GM19035 (cell line): ENCODE measurements around the gene EYA2.
"Not testable (repeated sequence)": the region's sequence is repeated elsewhere in the genome, so short reads cannot be mapped to it uniquely, and the experiment has no call there.

Experiments used
- ATAC-seq: cut with Tn5 transposase; IDR thresholded peaks from one replicate; pipeline ENCODE4 v1.9.1; 2021; ENCODE audit not compliant: unreplicated experiment

The EYA2 gene

DNA sequence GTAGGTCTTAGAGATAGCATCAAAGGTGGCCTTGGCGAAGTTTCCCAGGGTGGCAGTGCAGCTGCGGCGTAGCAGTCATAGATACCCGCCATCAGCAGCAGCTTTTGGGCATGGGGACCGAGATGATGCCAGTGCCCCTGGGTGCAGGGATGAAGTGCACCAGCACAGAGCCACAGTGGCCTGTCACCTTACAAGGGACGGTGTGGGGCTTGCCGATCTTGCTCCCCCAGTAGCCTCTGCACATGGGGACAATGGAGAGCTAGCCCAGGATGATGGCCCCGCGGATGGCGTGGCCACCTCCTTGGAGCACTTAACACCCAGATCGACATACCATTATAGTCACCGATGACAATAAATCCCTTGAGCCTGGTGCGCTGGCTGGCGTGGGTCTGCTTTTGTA lies 266.3 kb downstream of the EYA2 start:
- ATAC-seq: no peak

DNA sequence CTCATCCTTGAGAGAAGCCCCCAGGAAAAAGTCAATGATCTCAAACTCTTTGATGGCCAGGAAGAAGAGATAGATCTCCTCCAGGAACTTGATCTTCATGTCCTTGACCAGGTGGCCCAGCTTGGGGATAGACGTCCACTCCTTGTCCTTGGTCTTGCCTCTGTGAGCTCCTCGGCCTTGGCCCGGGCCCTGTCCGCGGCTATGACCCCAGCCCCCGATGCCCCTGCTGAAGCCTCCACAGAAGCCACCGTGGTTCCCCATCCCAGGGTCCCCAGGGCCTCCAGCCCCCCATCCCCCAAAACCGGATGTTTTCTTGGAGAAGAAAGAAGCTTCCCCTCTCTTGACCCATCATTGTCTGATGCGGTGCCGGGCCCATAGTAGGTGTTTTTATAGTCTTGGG lies 266.8 kb downstream of the EYA2 start:
- ATAC-seq: no peak

GRCh38 chr20:47164140-47164539 lies 269.5 kb downstream of the EYA2 start:
- no peak for ATAC-seq

- no peak for ATAC-seq
Observed at GRCh38 chr20:47165376-47165865, 270.8 kb downstream of the EYA2 start.

DNA sequence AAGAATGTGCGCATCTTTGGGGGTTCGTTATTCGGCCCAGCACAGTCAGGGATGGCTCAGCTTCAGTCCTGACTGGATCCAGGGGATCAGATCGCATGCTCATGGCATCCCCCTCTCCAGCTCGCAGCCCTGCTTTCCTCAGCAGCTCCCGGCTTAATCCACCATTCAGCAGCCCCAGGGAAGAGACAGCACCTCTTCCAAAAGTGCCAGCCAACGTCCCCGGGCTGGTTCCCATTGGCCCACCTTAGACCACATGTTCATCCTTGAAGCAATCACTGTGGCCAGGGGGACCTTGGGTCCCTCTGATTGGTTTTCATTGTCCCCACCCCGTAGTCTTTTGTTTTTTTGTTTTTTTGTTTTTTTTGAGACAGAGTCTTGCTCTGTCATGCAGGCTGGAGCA lies 273.2 kb downstream of the EYA2 start:
- no peak for ATAC-seq

- no peak for ATAC-seq
Observed at GRCh38 chr20:47172579-47172978, 277.9 kb downstream of the EYA2 start.

GRCh38 chr20:47173596-47174216 lies 279.1 kb downstream of the EYA2 start:
- no peak for ATAC-seq

DNA sequence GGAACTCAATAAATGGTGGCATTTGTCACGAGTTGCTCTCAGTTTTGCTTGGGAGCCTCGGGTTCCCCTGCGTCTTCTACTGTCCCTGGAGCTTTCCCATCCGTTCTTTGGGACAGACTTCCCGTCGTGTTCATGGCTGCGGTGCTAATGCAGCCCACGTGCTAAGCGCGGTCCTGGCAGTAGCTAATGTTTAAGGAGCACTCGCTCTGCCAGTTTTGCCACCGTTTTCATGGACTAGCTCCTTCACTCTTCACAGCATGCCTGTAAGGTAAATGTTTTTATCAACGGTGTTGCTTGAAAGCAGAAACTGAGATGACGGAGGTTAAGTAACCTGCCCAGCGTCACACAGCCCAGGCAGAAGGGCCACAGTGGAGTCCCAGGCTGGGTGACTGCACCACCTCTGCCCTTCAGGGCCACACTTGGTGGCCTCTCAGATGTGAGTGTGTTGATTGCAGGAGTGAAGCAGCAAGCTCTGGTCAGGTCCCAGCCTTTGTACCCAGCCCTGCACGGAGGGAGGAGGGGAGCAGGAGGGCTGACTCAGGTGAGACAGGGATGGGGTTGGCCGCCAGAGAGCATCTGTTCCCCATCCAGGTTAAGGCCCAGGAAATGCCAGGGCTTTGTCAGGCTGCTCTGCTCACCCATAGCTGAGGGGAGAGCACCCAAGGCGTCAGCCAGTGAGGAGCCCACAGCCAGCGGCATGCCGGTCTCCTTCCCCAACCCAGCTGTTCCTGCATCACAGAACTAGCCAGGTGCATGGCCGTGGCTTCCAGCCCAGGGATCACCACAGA lies 280.0 kb downstream of the EYA2 start:
- ATAC-seq: no peak

DNA sequence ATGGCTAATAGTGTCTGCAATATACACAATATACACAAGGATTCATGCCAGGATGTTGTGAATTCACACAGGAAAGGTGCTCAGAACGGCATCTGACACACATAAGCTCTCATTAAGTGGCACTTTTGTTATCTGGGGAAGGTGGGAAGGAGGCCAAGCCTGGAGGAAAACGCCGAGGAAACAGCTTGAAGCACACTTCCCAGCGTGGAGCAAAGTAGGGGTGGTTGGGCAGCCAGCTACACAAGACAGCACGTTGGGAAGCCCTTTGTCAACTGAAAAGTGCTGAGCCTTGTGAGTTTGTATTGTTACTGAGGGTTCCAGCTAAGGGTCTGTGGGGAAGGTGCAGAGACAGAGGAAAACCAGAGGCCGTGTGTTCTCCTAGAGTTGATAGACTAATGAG lies 280.9 kb downstream of the EYA2 start:
- ATAC-seq: no peak

GRCh38 chr20:47176217-47176616 lies 281.6 kb downstream of the EYA2 start:
- not testable (repeated sequence) for ATAC-seq

DNA sequence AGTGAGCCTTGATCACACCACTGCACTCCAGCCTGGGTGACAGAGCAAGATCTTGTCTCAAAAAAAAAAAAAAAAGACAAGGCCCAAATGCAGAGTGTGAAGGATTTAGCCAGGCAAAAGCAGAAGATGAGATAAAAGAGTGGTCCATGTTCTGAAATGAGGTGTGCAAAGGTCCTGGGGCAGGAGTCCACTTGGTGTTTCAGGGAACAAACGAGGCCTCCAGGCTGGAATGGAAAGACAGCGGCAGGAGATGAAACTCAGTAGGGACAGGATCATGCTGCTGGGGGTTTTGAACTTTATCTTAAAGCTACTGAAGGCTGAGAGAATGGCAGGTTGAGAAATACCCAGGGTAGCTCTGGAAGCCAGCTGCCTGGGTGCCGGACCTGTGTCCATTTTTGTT lies 283.6 kb downstream of the EYA2 start:
- ATAC-seq: no peak

GRCh38 chr20:47178851-47179250 lies 284.2 kb downstream of the EYA2 start:
- ATAC-seq: no peak

- ATAC-seq: no peak
Observed at GRCh38 chr20:47179267-47179666, 284.6 kb downstream of the EYA2 start.

- ATAC-seq: no peak
Observed at GRCh38 chr20:47181056-47181862, 286.6 kb downstream of the EYA2 start.

- no peak for ATAC-seq
Observed at GRCh38 chr20:47183367-47183766, 288.7 kb downstream of the EYA2 start.

- no peak for ATAC-seq
Observed at GRCh38 chr20:47187450-47188195, 293.0 kb downstream of the EYA2 start.

- ATAC-seq: no peak
Observed at GRCh38 chr20:47188540-47188939, 293.9 kb downstream of the EYA2 start.

DNA sequence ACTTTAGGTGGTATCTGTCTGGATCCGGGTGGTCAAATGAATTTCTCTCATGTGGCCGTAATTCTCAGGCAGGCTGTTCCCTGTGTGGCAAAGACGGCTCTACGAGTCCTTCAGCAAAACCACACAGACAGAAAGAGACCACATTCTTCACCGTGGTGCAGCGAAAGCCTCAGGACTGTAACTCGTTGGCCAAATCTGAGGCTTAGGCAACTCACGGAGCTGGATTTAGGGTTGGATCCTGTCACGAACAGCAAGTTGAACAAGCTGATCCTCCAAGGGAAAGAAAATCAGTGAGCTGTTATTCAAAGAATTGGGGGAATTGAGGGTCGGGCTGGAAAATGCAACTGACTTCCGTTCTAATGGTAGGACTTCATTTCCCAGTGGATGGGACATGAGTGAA lies 294.4 kb downstream of the EYA2 start:
- no peak for ATAC-seq

- ATAC-seq: no peak
Observed at GRCh38 chr20:47191074-47191673, 296.5 kb downstream of the EYA2 start.

DNA sequence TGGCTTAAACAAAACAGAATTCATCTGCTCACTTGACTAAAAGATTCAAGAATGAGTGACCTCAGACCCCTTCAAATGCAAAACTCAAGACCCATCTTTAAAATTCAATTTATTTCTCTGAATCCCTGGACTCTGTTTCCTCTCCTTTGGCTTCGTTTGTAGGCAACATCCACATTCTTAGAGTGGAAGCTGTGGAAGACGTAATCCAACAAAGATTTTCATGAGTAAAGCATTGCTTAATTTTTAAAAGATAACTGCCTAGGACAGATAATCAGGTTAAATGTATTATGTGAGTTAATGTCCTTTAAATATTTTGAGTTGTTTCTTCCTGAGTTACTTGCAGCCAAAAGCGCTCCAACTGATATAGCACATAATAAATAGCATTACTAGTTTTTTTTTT lies 297.3 kb downstream of the EYA2 start:
- no peak for ATAC-seq

DNA sequence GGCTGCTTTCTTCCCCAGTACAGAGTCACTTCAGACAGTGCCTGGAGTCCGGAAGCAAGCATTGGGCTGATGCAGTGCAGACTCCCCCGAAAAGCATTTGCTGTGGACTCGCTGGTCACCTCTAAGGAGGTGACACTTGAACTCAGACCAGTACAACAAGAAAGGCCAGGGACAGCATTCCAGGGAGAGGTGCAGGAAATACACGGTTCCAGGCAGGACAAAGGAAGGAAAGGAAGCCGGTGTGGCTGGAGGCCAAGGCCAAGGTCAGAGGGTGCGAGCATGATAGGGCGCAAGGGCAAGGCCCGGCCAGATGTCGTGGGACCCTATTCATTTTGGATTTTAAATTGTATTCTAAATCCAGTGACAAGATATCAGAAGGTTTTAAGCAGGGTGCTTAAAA lies 300.9 kb downstream of the EYA2 start:
- ATAC-seq: no peak
